CD4-positive, alpha-beta T cell treated with Interleukin-15 for 4 hours (primary cell): ENCODE data around the gene TMEM203.
A peak's percentile ranks its signal among the peaks of the same experiment; 100 is the strongest.

Source experiments
- DNase-seq: peaks from one replicate; pipeline ENCODE4 v3.0.0-alpha.2; 2020; ENCODE audit warnings: low spot score

The TMEM203 gene

GRCh38 chr9:137194388-137194787 is 11.1 kb downstream of the TMEM203 start:
- DNase-seq, result no peak

- no peak for DNase-seq
Measured at GRCh38 chr9:137193771-137194170, 11.7 kb downstream of the TMEM203 start.

- no peak for DNase-seq
Measured at GRCh38 chr9:137192859-137193258, 12.6 kb downstream of the TMEM203 start.

GRCh38 chr9:137192448-137192780 is 13.0 kb downstream of the TMEM203 start:
- no peak for DNase-seq

- no peak for DNase-seq
Measured at GRCh38 chr9:137191691-137192447, 13.6 kb downstream of the TMEM203 start.

GRCh38 chr9:137191245-137191644 is 14.2 kb downstream of the TMEM203 start:
- no peak for DNase-seq

GRCh38 chr9:137190315-137190856 is 15.1 kb downstream of the TMEM203 start:
- no peak for DNase-seq

GRCh38 chr9:137189297-137190295 is 15.9 kb downstream of the TMEM203 start:
- DNase-seq, result no peak

GRCh38 chr9:137188490-137189296 is 16.8 kb downstream of the TMEM203 start, which contains the start of the genes ANAPC2 and SSNA1:
ANAPC2 (minus strand) TSS chr9:137188560; CDS start chr9:137188532, 28 bp downstream.
SSNA1 (plus strand) TSS chr9:137188676; CDS start chr9:137188727, 51 bp downstream.
- DNase-seq, result peak; percentile 92

GRCh38 chr9:137188086-137188489 is 17.4 kb downstream of the TMEM203 start:
- DNase-seq, result no peak

GRCh38 chr9:137187386-137187785 is 18.1 kb downstream of the TMEM203 start:
- no peak for DNase-seq

GRCh38 chr9:137186385-137186784 is 19.1 kb downstream of the TMEM203 start:
- no peak for DNase-seq

- no peak for DNase-seq
Measured at GRCh38 chr9:137185921-137186320, 19.5 kb downstream of the TMEM203 start.

GRCh38 chr9:137184881-137185660 is 20.4 kb downstream of the TMEM203 start:
- DNase-seq, result no peak

- DNase-seq, result no peak
Measured at GRCh38 chr9:137183980-137184595, 21.4 kb downstream of the TMEM203 start.

GRCh38 chr9:137182836-137183235 is 22.6 kb downstream of the TMEM203 start:
- DNase-seq, result no peak

GRCh38 chr9:137181680-137182079 is 23.8 kb downstream of the TMEM203 start:
- DNase-seq, result no peak

- no peak for DNase-seq
Measured at GRCh38 chr9:137180491-137180890, 25.0 kb downstream of the TMEM203 start.

GRCh38 chr9:137179761-137180160 is 25.7 kb downstream of the TMEM203 start:
- DNase-seq, result no peak

- DNase-seq, result no peak
Measured at GRCh38 chr9:137178939-137179630, 26.4 kb downstream of the TMEM203 start.
